Liver (tissue), 9 donors: ENCODE measurements around the gene LCE4A. TPM values are rescaled to one million over a fixed set of nuclear protein-coding genes. Genes with fewer than 3 reads are reported as not detected.

Experiments used
- DNase-seq: peaks from one replicate; pipeline ENCODE4 v3.0.0-alpha.2; 2017; ENCODE audit warnings: low spot score
- H3K27ac ChIP-seq, 2 donors: one replicate each; pipeline ENCODE4 v1.7.0; 2013; ENCODE audit warnings: inconsistent platforms in 2 of 2, low read length in 2 of 2, control low read depth in 1 of 2, low read depth in 1 of 2, mild to moderate bottlenecking in 1 of 2
- H3K27me3 ChIP-seq, 4 donors: one replicate each; pipeline versions ENCODE4 v1.6.1 to v1.7.0; 2013; ENCODE audit warnings: low read length in 3 of 4, inconsistent platforms in 1 of 4, mild to moderate bottlenecking in 1 of 4, moderate library complexity in 1 of 4; ENCODE audit not compliant: control insufficient read depth in 4 of 4, insufficient read depth in 4 of 4
- H3K36me3 ChIP-seq, 4 donors: one replicate each; pipeline versions ENCODE4 v1.6.1 to v1.7.0; 2013; ENCODE audit warnings: low read length in 3 of 4, mild to moderate bottlenecking in 3 of 4, low read depth in 1 of 4, moderate library complexity in 1 of 4; ENCODE audit not compliant: control insufficient read depth in 4 of 4, insufficient read depth in 3 of 4
- H3K4me1 ChIP-seq, 4 donors: one replicate each; pipeline versions ENCODE4 v1.6.1 to v1.7.0; 2013; ENCODE audit warnings: low read length in 3 of 4, mild to moderate bottlenecking in 3 of 4, moderate library complexity in 1 of 4; ENCODE audit not compliant: control insufficient read depth in 4 of 4, insufficient read depth in 4 of 4
- H3K4me3 ChIP-seq, 3 donors: one replicate each; pipeline versions ENCODE4 v1.6.1 to v1.7.0; 2013; ENCODE audit warnings: low read length in 3 of 3, control low read depth in 1 of 3, low read depth in 1 of 3, mild to moderate bottlenecking in 1 of 3
- H3K9ac ChIP-seq, 2 donors: one replicate each; pipeline ENCODE4 v1.7.0; 2013; ENCODE audit warnings: low read length in 2 of 2, mild to moderate bottlenecking in 2 of 2, moderate library complexity in 2 of 2, control low read depth in 1 of 2, low read depth in 1 of 2
- H3K9me3 ChIP-seq, 4 donors: one replicate each; pipeline versions ENCODE4 v1.6.1 to v1.7.0; 2013; ENCODE audit warnings: low read length in 3 of 4; ENCODE audit not compliant: control insufficient read depth in 4 of 4
- EGR1 ChIP-seq, 2 donors: IDR thresholded peaks; 2 replicates each; pipeline ENCODE4 v1.6.1; 2016 to 2018; ENCODE audit warnings: antibody characterized with exemption in 2 of 2, low read depth in 2 of 2
- FOXA2 ChIP-seq: IDR thresholded peaks from 2 replicates; pipeline ENCODE4 v1.6.1; 2016; ENCODE audit warnings: antibody characterized with exemption
- GABPA ChIP-seq, 2 donors: IDR thresholded peaks in 1 of 2; conservative IDR thresholded peaks in 1 of 2; 2 replicates each; pipeline ENCODE4 v1.6.1; 2016; ENCODE audit warnings: antibody characterized with exemption in 2 of 2, mild to moderate bottlenecking in 1 of 2, moderate library complexity in 1 of 2
- HNF4A ChIP-seq, 2 donors: conservative IDR thresholded peaks; 2 replicates each; pipeline ENCODE4 v1.6.1; 2016; ENCODE audit warnings: antibody characterized with exemption in 2 of 2, mild to moderate bottlenecking in 2 of 2
- HNF4G ChIP-seq: IDR thresholded peaks from 2 replicates; pipeline ENCODE4 v1.6.1; 2016; ENCODE audit warnings: antibody characterized with exemption
- JUND ChIP-seq, 2 donors: IDR thresholded peaks; 2 replicates each; pipeline ENCODE4 v1.6.1; 2016; ENCODE audit warnings: antibody characterized with exemption in 2 of 2
- MAX ChIP-seq: IDR thresholded peaks from 2 replicates; pipeline ENCODE4 v1.6.1; 2016; ENCODE audit warnings: antibody characterized with exemption
- NR2F2 ChIP-seq: IDR thresholded peaks from 2 replicates; pipeline ENCODE4 v1.6.1; 2016; ENCODE audit warnings: antibody characterized with exemption
- RAD21 ChIP-seq, 2 donors: IDR thresholded peaks; 2 replicates each; pipeline ENCODE4 v1.6.1; 2016; ENCODE audit warnings: antibody characterized with exemption in 2 of 2, mild to moderate bottlenecking in 2 of 2
- REST ChIP-seq: IDR thresholded peaks from 2 replicates; pipeline ENCODE4 v1.6.1; 2016; ENCODE audit warnings: antibody characterized with exemption, mild to moderate bottlenecking
- RXRA ChIP-seq, 2 donors: IDR thresholded peaks; 2 replicates each; pipeline ENCODE4 v1.6.1; 2017 to 2018; ENCODE audit warnings: antibody characterized with exemption in 2 of 2, mild to moderate bottlenecking in 1 of 2
- SP1 ChIP-seq: IDR thresholded peaks from 2 replicates; pipeline ENCODE4 v1.6.1; 2018; ENCODE audit warnings: antibody characterized with exemption, mild to moderate bottlenecking
- TAF1 ChIP-seq: conservative IDR thresholded peaks from 2 replicates; pipeline ENCODE4 v1.6.1; 2016; ENCODE audit warnings: antibody characterized with exemption, mild to moderate bottlenecking
- YY1 ChIP-seq: IDR thresholded peaks from 2 replicates; pipeline ENCODE4 v1.6.1; 2016; ENCODE audit warnings: antibody characterized with exemption, mild to moderate bottlenecking
- WGBS: extraction: QIAGEN DNeasy Blood & Tissue Kit; methylation state at CpG from one replicate; pipeline ENCODE4 v1.1.7; 2013; 5-methylcytosine and 5-hydroxymethylcytosine counted together
- polyA plus RNA-seq, 2 donors: library from polyadenylated mRNA; stranded (reverse) in 1 of 2; unstranded in 1 of 2; fragments of 200-250 nt in 1 of 2; fragments of >200 nt in 1 of 2; fragmentation: Nextera tagmentation in 1 of 2; extraction: Ambion mirVana in 1 of 2; gene quantifications; one replicate each; pipeline versions ENCODE4 v1.2.1 to v1.2.3, GENCODE V29; 2013 to 2015
- total RNA-seq, 2 donors: library from RNA; depleted of rRNA; stranded (reverse); fragments of >200 nt; gene quantifications; one replicate each; pipeline ENCODE4 v1.2.3, GENCODE V29; 2014
- TF ChIP-seq, protein P1 (sequence below): fragments of 150-350 bp; IDR thresholded peaks from 2 replicates; pipeline ENCODE4 v1.5.1; 2017; ENCODE audit warnings: improper control_type of control experiment, low read depth, low read length; ENCODE audit not compliant: missing input control
- TF ChIP-seq, protein P2 (sequence below): IDR thresholded peaks from 2 replicates; pipeline ENCODE4 v1.6.1; 2016; ENCODE audit warnings: antibody characterized with exemption
- TF ChIP-seq, protein P3 (sequence below): IDR thresholded peaks from 2 replicates; pipeline ENCODE4 v1.6.1; 2016; ENCODE audit warnings: antibody characterized with exemption
- donor health status: healthy.
- donor health status: healthy.
- donor health status: healthy.
- donor health status: healthy.
- donor health status: healthy.

Gene LCE4A
- total and polyA plus RNA-seq, 4 donors = not detected

DNA sequence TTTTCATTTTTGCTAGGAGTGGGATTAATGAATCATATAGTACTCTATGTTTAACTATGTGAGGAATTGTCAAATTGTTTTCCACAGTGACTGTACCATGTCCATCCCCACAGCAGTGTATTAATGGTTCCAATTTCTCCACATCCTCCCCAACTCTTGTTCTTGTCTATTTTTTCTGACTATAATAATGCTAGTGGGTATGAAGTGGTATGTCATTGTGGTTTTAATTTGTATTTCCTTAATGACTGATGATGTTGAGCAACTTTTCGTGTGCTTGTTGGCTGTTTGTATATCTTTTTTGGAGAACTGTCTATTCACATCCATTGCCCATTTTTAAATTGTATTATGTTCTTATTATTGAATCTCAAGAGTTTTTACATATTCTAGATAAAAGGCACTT lies 39.9 kb downstream of the LCE4A start (continued):
- no peak for TF ChIP-seq RXRA (IDR thresholded peaks at IDR 0.05)
- TF ChIP-seq, protein P1, sequence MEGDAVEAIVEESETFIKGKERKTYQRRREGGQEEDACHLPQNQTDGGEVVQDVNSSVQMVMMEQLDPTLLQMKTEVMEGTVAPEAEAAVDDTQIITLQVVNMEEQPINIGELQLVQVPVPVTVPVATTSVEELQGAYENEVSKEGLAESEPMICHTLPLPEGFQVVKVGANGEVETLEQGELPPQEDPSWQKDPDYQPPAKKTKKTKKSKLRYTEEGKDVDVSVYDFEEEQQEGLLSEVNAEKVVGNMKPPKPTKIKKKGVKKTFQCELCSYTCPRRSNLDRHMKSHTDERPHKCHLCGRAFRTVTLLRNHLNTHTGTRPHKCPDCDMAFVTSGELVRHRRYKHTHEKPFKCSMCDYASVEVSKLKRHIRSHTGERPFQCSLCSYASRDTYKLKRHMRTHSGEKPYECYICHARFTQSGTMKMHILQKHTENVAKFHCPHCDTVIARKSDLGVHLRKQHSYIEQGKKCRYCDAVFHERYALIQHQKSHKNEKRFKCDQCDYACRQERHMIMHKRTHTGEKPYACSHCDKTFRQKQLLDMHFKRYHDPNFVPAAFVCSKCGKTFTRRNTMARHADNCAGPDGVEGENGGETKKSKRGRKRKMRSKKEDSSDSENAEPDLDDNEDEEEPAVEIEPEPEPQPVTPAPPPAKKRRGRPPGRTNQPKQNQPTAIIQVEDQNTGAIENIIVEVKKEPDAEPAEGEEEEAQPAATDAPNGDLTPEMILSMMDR = no peak

GRCh38 chr1:152752225-152752624 lies 44.3 kb downstream of the LCE4A start:
- no peak for DNase-seq
- Histone ChIP-seq H3K4me1 (no peaks in the 10 kb centered on the region), H3K36me3 (no peaks in the 10 kb centered on the region), H3K9ac (no peak overlapping the region), H3K4me3 (no peak overlapping the region), H3K27ac (no peak overlapping the region), H3K9me3 (no peaks in the 10 kb centered on the region), H3K27me3 (peaks cover 0 to 4% (median under 1%) of the 10 kb centered on the region in 4 donors)
- TF ChIP-seq, protein P2, sequence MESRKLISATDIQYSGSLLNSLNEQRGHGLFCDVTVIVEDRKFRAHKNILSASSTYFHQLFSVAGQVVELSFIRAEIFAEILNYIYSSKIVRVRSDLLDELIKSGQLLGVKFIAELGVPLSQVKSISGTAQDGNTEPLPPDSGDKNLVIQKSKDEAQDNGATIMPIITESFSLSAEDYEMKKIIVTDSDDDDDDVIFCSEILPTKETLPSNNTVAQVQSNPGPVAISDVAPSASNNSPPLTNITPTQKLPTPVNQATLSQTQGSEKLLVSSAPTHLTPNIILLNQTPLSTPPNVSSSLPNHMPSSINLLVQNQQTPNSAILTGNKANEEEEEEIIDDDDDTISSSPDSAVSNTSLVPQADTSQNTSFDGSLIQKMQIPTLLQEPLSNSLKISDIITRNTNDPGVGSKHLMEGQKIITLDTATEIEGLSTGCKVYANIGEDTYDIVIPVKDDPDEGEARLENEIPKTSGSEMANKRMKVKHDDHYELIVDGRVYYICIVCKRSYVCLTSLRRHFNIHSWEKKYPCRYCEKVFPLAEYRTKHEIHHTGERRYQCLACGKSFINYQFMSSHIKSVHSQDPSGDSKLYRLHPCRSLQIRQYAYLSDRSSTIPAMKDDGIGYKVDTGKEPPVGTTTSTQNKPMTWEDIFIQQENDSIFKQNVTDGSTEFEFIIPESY = no peak
- TF ChIP-seq, protein P1 = no peak
- TF ChIP-seq, protein P3, sequence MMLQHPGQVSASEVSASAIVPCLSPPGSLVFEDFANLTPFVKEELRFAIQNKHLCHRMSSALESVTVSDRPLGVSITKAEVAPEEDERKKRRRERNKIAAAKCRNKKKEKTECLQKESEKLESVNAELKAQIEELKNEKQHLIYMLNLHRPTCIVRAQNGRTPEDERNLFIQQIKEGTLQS = no peak
- no peak for TF ChIP-seq YY1
- TF ChIP-seq MAX = no peak
- no peak for TF ChIP-seq RAD21 (IDR thresholded peaks at IDR 0.05)
- no peak for TF ChIP-seq FOXA2
- TF ChIP-seq REST = no peak
- no peak for TF ChIP-seq HNF4A (conservative IDR thresholded peaks at IDR 0.05)
- no peak for TF ChIP-seq SP1
- no peak for TF ChIP-seq HNF4G
- TF ChIP-seq JUND (IDR thresholded peaks at IDR 0.05) = no peak
- TF ChIP-seq GABPA (IDR thresholded peaks at IDR 0.05 in 1 of 2, conservative IDR thresholded peaks at IDR 0.05 in 1 of 2) = no peak
- no peak for TF ChIP-seq NR2F2
- TF ChIP-seq EGR1 (IDR thresholded peaks at IDR 0.05; ENCODE audit: low read depth in 2 of 2) = no peak
- TF ChIP-seq TAF1 = no peak
- 52% methylated on average over 1 of the region's 1 CpG for WGBS
